Stimulated activated naive CD8-positive, alpha-beta T cell treated with anti-CD3 and anti-CD28 coated beads, Interleukin-15, Interleukin-2, amounts not matched to agents 100 U/mL and 50 U/mL, for 24 hours (primary cell): ENCODE results near the gene JAKMIP3.
"Not testable (repeated sequence)": the region's sequence is repeated elsewhere in the genome, so short reads cannot be mapped to it uniquely, and the experiment has no call there.

Experiments
- ATAC-seq: fragments of 150-1000 bp; cut with Tn5 transposase; one replicate; pipeline ENCODE4 v1.10.0; 2021
- DNase-seq: peaks from one replicate; pipeline ENCODE4 v3.0.0; 2021

Gene JAKMIP3

GRCh38 chr10:132066186-132066585 lies 440 bp downstream of the JAKMIP3 start:
- no peak for ATAC-seq

GRCh38 chr10:132066812-132067211 lies 1.1 kb downstream of the JAKMIP3 start:
- DNase-seq (no peak), ATAC-seq (no peak)

More at GRCh38 chr10:132066186-132066585, 440 bp downstream of the JAKMIP3 start:
- DNase-seq: no peak

- ATAC-seq (no peak), DNase-seq (no peak)
Observed at GRCh38 chr10:132068431-132069121, 2.8 kb downstream of the JAKMIP3 start.

GRCh38 chr10:132069122-132069848 lies 3.5 kb downstream of the JAKMIP3 start:
- no peak for ATAC-seq

GRCh38 chr10:132069849-132070182 lies 4.1 kb downstream of the JAKMIP3 start:
- DNase-seq (no peak), ATAC-seq (no peak)

More at GRCh38 chr10:132069122-132069848, 3.5 kb downstream of the JAKMIP3 start:
- no peak for DNase-seq

GRCh38 chr10:132070724-132071123 lies 5.0 kb downstream of the JAKMIP3 start:
- ATAC-seq: no peak

GRCh38 chr10:132071667-132072066 lies 5.9 kb downstream of the JAKMIP3 start:
- no peak for ATAC-seq
- no peak for DNase-seq

More at GRCh38 chr10:132070724-132071123, 5.0 kb downstream of the JAKMIP3 start:
- DNase-seq: no peak

GRCh38 chr10:132075909-132076577 lies 10.3 kb downstream of the JAKMIP3 start:
- ATAC-seq (no peak), DNase-seq (no peak)

- DNase-seq: no peak
- ATAC-seq: no peak
Observed at GRCh38 chr10:132076578-132077081, 10.9 kb downstream of the JAKMIP3 start.

- ATAC-seq (no peak), DNase-seq (no peak)
Observed at GRCh38 chr10:132077091-132077490, 11.3 kb downstream of the JAKMIP3 start.

- DNase-seq: no peak
- no peak for ATAC-seq
Observed at GRCh38 chr10:132078746-132079345, 13.1 kb downstream of the JAKMIP3 start.

GRCh38 chr10:132084384-132084783 lies 18.6 kb downstream of the JAKMIP3 start:
- not testable (repeated sequence) for DNase-seq, ATAC-seq

- DNase-seq, ATAC-seq: not testable (repeated sequence)
Observed at GRCh38 chr10:132093236-132093635, 27.5 kb downstream of the JAKMIP3 start.

GRCh38 chr10:132094581-132095234 lies 29.0 kb downstream of the JAKMIP3 start:
- ATAC-seq: no peak
- no peak for DNase-seq

GRCh38 chr10:132095403-132096113 lies 29.8 kb downstream of the JAKMIP3 start:
- no peak for DNase-seq
- no peak for ATAC-seq

- ATAC-seq (peak; percentile 76), DNase-seq (no peak)
Observed at GRCh38 chr10:132096223-132096622, 30.5 kb downstream of the JAKMIP3 start.

GRCh38 chr10:132096863-132097478 lies 31.2 kb downstream of the JAKMIP3 start:
- ATAC-seq: no peak

GRCh38 chr10:132097609-132098377 lies 32.0 kb downstream of the JAKMIP3 start:
- no peak for DNase-seq
- no peak for ATAC-seq

More at GRCh38 chr10:132096863-132097478, 31.2 kb downstream of the JAKMIP3 start:
- DNase-seq: no peak

- no peak for DNase-seq
- no peak for ATAC-seq
Observed at GRCh38 chr10:132098539-132099388, 33.0 kb downstream of the JAKMIP3 start.
